Liver (tissue), 9 donors: ENCODE results near the gene DNPEP. TPM values are rescaled to one million over a fixed set of nuclear protein-coding genes. Genes with fewer than 3 reads are reported as not detected.

Experiments used
- DNase-seq: peaks from one replicate; pipeline ENCODE4 v3.0.0-alpha.2; 2017; ENCODE audit warnings: low spot score
- H3K27ac ChIP-seq, 2 donors: one replicate each; pipeline ENCODE4 v1.7.0; 2013; ENCODE audit warnings: inconsistent platforms in 2 of 2, low read length in 2 of 2, control low read depth in 1 of 2, low read depth in 1 of 2, mild to moderate bottlenecking in 1 of 2
- H3K27me3 ChIP-seq, 4 donors: one replicate each; pipeline versions ENCODE4 v1.6.1 to v1.7.0; 2013; ENCODE audit warnings: low read length in 3 of 4, inconsistent platforms in 1 of 4, mild to moderate bottlenecking in 1 of 4, moderate library complexity in 1 of 4; ENCODE audit not compliant: control insufficient read depth in 4 of 4, insufficient read depth in 4 of 4
- H3K36me3 ChIP-seq, 4 donors: one replicate each; pipeline versions ENCODE4 v1.6.1 to v1.7.0; 2013; ENCODE audit warnings: low read length in 3 of 4, mild to moderate bottlenecking in 3 of 4, low read depth in 1 of 4, moderate library complexity in 1 of 4; ENCODE audit not compliant: control insufficient read depth in 4 of 4, insufficient read depth in 3 of 4
- H3K4me1 ChIP-seq, 4 donors: one replicate each; pipeline versions ENCODE4 v1.6.1 to v1.7.0; 2013; ENCODE audit warnings: low read length in 3 of 4, mild to moderate bottlenecking in 3 of 4, moderate library complexity in 1 of 4; ENCODE audit not compliant: control insufficient read depth in 4 of 4, insufficient read depth in 4 of 4
- H3K4me3 ChIP-seq, 3 donors: one replicate each; pipeline versions ENCODE4 v1.6.1 to v1.7.0; 2013; ENCODE audit warnings: low read length in 3 of 3, control low read depth in 1 of 3, low read depth in 1 of 3, mild to moderate bottlenecking in 1 of 3
- H3K9ac ChIP-seq, 2 donors: one replicate each; pipeline ENCODE4 v1.7.0; 2013; ENCODE audit warnings: low read length in 2 of 2, mild to moderate bottlenecking in 2 of 2, moderate library complexity in 2 of 2, control low read depth in 1 of 2, low read depth in 1 of 2
- H3K9me3 ChIP-seq, 4 donors: one replicate each; pipeline versions ENCODE4 v1.6.1 to v1.7.0; 2013; ENCODE audit warnings: low read length in 3 of 4; ENCODE audit not compliant: control insufficient read depth in 4 of 4
- ATF3 ChIP-seq: IDR thresholded peaks from 2 replicates; pipeline ENCODE4 v1.6.1; 2016; ENCODE audit warnings: antibody characterized with exemption
- CTCF ChIP-seq: fragments of 150-350 bp; IDR thresholded peaks from 2 replicates; pipeline ENCODE4 v1.5.1; 2017; ENCODE audit warnings: improper control_type of control experiment, low read depth, low read length; ENCODE audit not compliant: missing input control
- EGR1 ChIP-seq, 2 donors: IDR thresholded peaks; 2 replicates each; pipeline ENCODE4 v1.6.1; 2016 to 2018; ENCODE audit warnings: antibody characterized with exemption in 2 of 2, low read depth in 2 of 2
- FOXA1 ChIP-seq: IDR thresholded peaks from 2 replicates; pipeline ENCODE4 v1.6.1; 2016; ENCODE audit warnings: antibody characterized with exemption
- FOXA2 ChIP-seq: IDR thresholded peaks from 2 replicates; pipeline ENCODE4 v1.6.1; 2016; ENCODE audit warnings: antibody characterized with exemption
- GABPA ChIP-seq, 2 donors: IDR thresholded peaks in 1 of 2; conservative IDR thresholded peaks in 1 of 2; 2 replicates each; pipeline ENCODE4 v1.6.1; 2016; ENCODE audit warnings: antibody characterized with exemption in 2 of 2, mild to moderate bottlenecking in 1 of 2, moderate library complexity in 1 of 2
- HNF4G ChIP-seq: IDR thresholded peaks from 2 replicates; pipeline ENCODE4 v1.6.1; 2016; ENCODE audit warnings: antibody characterized with exemption
- JUND ChIP-seq, 2 donors: IDR thresholded peaks; 2 replicates each; pipeline ENCODE4 v1.6.1; 2016; ENCODE audit warnings: antibody characterized with exemption in 2 of 2
- MAX ChIP-seq: IDR thresholded peaks from 2 replicates; pipeline ENCODE4 v1.6.1; 2016; ENCODE audit warnings: antibody characterized with exemption
- NR2F2 ChIP-seq: IDR thresholded peaks from 2 replicates; pipeline ENCODE4 v1.6.1; 2016; ENCODE audit warnings: antibody characterized with exemption
- RAD21 ChIP-seq, 2 donors: IDR thresholded peaks; 2 replicates each; pipeline ENCODE4 v1.6.1; 2016; ENCODE audit warnings: antibody characterized with exemption in 2 of 2, mild to moderate bottlenecking in 2 of 2
- REST ChIP-seq: IDR thresholded peaks from 2 replicates; pipeline ENCODE4 v1.6.1; 2016; ENCODE audit warnings: antibody characterized with exemption, mild to moderate bottlenecking
- SP1 ChIP-seq: IDR thresholded peaks from 2 replicates; pipeline ENCODE4 v1.6.1; 2018; ENCODE audit warnings: antibody characterized with exemption, mild to moderate bottlenecking
- TAF1 ChIP-seq: conservative IDR thresholded peaks from 2 replicates; pipeline ENCODE4 v1.6.1; 2016; ENCODE audit warnings: antibody characterized with exemption, mild to moderate bottlenecking
- YY1 ChIP-seq: IDR thresholded peaks from 2 replicates; pipeline ENCODE4 v1.6.1; 2016; ENCODE audit warnings: antibody characterized with exemption, mild to moderate bottlenecking
- WGBS: extraction: QIAGEN DNeasy Blood & Tissue Kit; methylation state at CpG from one replicate; pipeline ENCODE4 v1.1.7; 2013; 5-methylcytosine and 5-hydroxymethylcytosine counted together
- polyA plus RNA-seq, 2 donors: library from polyadenylated mRNA; stranded (reverse) in 1 of 2; unstranded in 1 of 2; fragments of 200-250 nt in 1 of 2; fragments of >200 nt in 1 of 2; fragmentation: Nextera tagmentation in 1 of 2; extraction: Ambion mirVana in 1 of 2; gene quantifications; one replicate each; pipeline versions ENCODE4 v1.2.1 to v1.2.3, GENCODE V29; 2013 to 2015
- total RNA-seq, 2 donors: library from RNA; depleted of rRNA; stranded (reverse); fragments of >200 nt; gene quantifications; one replicate each; pipeline ENCODE4 v1.2.3, GENCODE V29; 2014
- donor health status: healthy.
- donor health status: healthy.
- donor health status: healthy.
- donor health status: healthy.
- donor health status: healthy.

DNPEP gene
- total and polyA plus RNA-seq, 4 donors = 25.8 to 58.4 (median 45.8) TPM

- TF ChIP-seq REST (no peak), TAF1 (no peak), GABPA (IDR thresholded peaks at IDR 0.05 in 1 of 2, conservative IDR thresholded peaks at IDR 0.05 in 1 of 2) (no peak)
Observed at GRCh38 chr2:219414857-219415256, 27.1 kb upstream of the DNPEP start (continued).

- no peak overlapping the region for H3K4me3 ChIP-seq
- DNase-seq = no peak
- WGBS = 89% methylated on average over 8 of the region's 8 CpGs
- no peaks in the 10 kb centered on the region for H3K27me3 ChIP-seq
- no peaks in the 10 kb centered on the region for H3K36me3 ChIP-seq
- no peak for TF ChIP-seq ATF3
- no peak for TF ChIP-seq CTCF
- no peak for TF ChIP-seq TAF1
- no peak for TF ChIP-seq HNF4G
- TF ChIP-seq EGR1 (IDR thresholded peaks at IDR 0.05; ENCODE audit: low read depth in 2 of 2) = no peak
- TF ChIP-seq FOXA2 = no peak
- TF ChIP-seq NR2F2 = no peak
- no peak for TF ChIP-seq MAX
- no peak for TF ChIP-seq REST
- no peak for TF ChIP-seq FOXA1
- TF ChIP-seq YY1 = no peak
- no peak for TF ChIP-seq SP1
- no peak for TF ChIP-seq RAD21 (IDR thresholded peaks at IDR 0.05)
- no peak for TF ChIP-seq JUND (IDR thresholded peaks at IDR 0.05)
- H3K4me1 ChIP-seq = no peaks in the 10 kb centered on the region
- no peak overlapping the region for H3K9ac ChIP-seq
- no peak overlapping the region for H3K27ac ChIP-seq
- H3K9me3 ChIP-seq = no peaks in the 10 kb centered on the region
Observed at GRCh38 chr2:219410390-219410789, 22.7 kb upstream of the DNPEP start.
